NOMO-1 (cell line): ENCODE results near the gene ABCA12.
"Not testable (repeated sequence)": the region's sequence is repeated elsewhere in the genome, so short reads cannot be mapped to it uniquely, and the experiment has no call there.

ENCODE experiments used
- DNase-seq, 2 experiments: peaks; one replicate each; lab custom pipeline; 2025; ENCODE audit not compliant: unreplicated experiment in 2 of 2; lab: John Stamatoyannopoulos, UW

The ABCA12 gene

DNA sequence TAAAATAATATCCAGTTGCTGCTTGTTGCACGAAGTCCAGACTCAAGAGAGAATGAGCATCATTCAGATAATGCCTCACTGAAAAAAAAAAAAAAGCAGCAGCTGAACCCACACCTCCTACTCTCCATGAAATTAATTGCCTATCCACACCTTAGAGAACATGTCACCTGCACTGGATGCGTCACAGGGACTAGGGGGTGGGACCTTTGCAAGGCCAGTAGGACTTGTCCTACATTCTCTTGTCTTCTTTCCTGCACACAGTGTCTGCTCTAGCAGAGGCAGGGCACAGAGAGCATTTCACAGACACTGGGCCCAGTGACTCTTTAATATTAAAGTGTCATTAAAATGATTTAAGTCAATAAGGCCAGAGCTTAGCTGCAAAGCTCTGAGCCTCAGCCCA lies at the start of gene ABCA12:
Gene ABCA12 (minus strand): TSS at position 148 of the 400 bp plus-strand sequence. CDS start 418 bp downstream, outside the sequence.
- no peak for DNase-seq

- DNase-seq, result no peak
Observed at GRCh38 chr2:215188078-215188477, 49.7 kb upstream of the ABCA12 start.

DNA sequence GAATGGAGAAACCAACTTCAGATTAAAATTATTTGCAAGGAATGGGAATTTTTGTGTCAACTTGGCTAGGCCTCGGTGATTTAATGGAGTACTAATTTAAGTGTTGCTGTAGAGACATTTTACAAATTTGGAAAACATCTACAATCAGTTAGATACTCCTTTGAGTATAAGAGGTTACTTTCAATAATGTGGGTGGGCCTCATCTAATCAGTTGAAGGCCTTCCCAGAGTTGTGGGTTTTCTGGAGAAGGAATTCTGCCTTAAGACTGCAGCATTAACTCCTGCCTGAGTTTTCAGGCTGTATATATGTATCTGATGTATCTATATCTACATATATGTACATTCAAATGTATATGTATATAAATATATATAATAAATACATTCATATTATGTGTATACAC lies 47.6 kb upstream of the ABCA12 start:
- no peak for DNase-seq

GRCh38 chr2:215178121-215178520 lies 39.7 kb upstream of the ABCA12 start:
- no peak for DNase-seq

DNA sequence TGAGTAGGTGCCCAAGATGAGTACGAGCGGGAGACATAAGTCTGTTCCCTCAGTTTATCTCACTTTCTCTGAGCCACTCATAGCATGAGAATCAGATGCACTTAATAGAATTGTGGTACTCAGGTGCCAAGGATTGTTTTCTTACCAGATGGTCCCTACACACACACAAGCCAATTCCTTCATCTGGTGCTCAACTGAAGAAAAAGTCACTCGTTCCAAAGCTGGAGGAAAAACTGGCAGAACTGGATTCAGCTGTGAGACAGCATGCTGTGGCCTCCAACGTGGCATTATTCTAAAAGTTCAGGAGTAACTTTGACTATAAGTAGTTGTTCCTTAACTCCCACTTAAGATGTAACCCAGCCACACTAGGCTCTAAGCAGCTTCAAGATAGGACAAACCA lies 33.4 kb upstream of the ABCA12 start:
- DNase-seq, result no peak

DNA sequence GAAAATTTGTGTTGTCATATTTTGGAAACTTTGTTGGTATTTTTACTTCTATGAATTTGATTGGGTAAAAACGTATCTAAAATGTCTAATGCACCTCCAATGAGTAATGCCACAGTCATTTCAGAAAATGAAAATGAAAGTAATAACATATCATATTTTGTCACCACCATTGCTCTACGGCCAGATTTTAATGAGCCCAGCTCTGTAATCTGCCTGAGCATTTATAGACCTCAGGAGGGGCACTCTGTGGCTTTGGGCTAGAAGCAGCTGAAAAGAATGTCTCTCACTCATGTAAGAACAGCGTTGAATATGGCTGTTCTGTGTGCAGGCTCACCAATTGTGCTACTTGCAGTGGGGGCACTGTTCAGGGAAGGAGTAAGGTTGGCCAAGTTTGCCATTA lies 32.7 kb upstream of the ABCA12 start:
- DNase-seq, result peak; percentile 8 to 14

GRCh38 chr2:215166505-215166904 lies 28.1 kb upstream of the ABCA12 start:
- not testable (repeated sequence) for DNase-seq

GRCh38 chr2:215163319-215163718 lies 24.9 kb upstream of the ABCA12 start:
- not testable (repeated sequence) for DNase-seq

- no peak for DNase-seq
Observed at GRCh38 chr2:215161301-215161829, 22.9 kb upstream of the ABCA12 start.

GRCh38 chr2:215160081-215160480 lies 21.7 kb upstream of the ABCA12 start:
- DNase-seq, result no peak

GRCh38 chr2:215156453-215156852 lies 18.0 kb upstream of the ABCA12 start:
- no peak for DNase-seq

GRCh38 chr2:215149894-215150293 lies 11.5 kb upstream of the ABCA12 start:
- no peak for DNase-seq

DNA sequence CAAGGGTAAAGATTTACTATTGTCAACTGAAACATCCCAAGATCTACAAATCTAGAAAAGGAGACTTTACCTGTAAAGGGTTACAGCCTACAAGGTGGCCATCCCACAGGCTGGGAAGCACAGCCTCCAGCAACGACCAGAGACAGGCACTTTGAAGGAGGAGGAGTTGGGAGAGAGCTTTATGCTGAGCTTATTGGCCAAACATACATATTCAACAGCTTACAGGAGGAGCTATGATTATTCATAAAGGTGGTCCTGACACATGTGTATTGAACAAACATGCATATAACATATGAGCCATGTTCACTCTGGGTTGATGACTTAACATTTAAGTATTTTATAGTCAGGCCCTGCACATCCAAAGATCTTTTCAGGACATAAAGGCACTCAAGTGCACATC lies 11.1 kb upstream of the ABCA12 start:
- DNase-seq, result no peak

DNA sequence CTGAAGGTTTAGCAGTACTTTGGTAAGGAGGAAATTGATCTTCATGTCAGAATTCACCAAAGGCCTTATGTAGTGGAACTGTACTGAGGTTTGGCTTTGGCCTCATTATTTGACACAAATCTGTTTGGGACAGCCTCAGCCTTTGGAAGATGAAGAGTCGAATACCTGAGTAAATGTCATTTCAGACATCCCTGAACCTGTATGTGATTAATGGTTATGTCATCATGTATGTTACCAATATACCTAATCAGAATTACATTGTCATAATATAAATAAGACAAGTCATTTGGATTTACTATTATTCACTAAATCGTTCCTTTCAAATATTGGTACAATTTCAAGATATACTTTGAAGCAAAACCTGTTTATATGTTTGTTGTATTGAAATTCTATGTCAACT lies 10.6 kb upstream of the ABCA12 start:
- DNase-seq, result no peak

GRCh38 chr2:215145611-215146010 lies 7.2 kb upstream of the ABCA12 start:
- DNase-seq, result no peak

GRCh38 chr2:215144106-215144875 lies 5.9 kb upstream of the ABCA12 start:
- no peak for DNase-seq

- no peak for DNase-seq
Observed at GRCh38 chr2:215143458-215143857, 5.0 kb upstream of the ABCA12 start.

DNA sequence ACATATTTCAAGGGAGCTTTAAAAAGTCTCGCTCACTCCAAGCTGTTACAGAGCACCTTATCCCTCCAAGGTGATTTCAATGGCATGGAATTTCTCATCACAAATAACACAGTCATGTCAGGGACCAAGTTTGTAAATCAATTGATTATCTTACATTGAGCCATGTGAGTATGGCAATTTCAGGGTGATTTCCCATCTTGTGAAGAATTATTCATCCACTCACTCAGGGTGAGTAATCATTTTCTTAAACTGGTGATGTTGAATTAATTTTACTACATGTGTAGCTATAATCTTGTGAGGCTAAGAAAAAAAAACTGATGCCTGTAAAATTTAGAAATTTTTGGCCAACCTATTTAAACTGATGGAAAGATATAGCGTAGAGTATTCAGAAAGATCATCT lies 3.3 kb upstream of the ABCA12 start:
- no peak for DNase-seq

DNA sequence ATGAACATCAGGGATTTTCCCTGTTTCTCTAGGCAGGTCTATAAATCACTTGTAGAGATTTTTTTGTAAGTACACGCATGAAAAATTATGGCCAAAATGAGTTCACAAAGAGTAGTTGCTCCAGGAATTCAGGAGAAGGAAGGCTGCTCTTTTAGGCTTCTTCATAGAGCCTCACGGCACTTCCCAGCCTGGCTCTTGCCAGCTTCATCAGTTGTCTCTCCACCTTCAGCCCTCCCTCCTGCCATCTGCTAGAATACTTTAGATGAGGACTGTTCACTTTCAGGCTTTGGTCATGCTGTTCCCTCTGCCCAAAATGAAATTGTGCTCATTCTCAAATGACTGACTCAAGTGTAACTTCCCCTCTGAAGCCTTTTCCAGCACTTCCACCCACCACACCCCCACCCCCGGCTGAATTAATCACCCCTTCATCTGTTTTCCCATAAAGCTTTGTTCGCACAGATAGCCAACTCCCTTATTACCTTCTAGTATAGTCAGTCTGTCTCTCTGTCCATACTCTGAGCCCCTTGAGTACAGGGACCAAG lies 1.8 kb upstream of the ABCA12 start:
- no peak for DNase-seq

DNA sequence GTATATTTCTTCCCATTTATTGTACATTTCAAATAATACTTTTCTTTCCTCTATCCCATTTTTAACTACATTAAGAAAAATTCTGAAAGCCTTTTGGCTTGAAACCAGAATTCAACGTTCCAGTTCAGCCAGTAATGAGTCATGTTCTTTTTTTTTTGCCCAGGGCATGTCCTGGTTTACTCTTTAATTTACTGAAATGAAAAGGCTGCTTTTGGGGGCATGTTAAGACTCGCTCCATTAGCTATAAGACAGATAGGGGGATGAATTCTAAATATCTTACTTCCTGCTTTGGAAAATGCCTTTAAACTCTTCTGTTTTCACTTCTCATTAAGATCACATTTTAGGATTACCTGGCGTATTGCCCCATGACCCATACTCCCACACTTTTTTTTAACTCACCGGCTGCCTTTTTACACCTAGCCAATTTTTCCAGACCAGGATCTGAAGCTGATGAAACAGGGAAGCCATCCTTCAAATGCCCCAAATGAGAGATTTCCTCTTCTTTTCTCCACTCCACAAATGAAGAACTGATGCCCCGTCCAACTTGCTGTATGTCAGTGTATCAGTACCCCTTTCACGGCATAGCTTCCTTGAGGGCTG lies 585 bp downstream of the ABCA12 start:
- no peak for DNase-seq

DNA sequence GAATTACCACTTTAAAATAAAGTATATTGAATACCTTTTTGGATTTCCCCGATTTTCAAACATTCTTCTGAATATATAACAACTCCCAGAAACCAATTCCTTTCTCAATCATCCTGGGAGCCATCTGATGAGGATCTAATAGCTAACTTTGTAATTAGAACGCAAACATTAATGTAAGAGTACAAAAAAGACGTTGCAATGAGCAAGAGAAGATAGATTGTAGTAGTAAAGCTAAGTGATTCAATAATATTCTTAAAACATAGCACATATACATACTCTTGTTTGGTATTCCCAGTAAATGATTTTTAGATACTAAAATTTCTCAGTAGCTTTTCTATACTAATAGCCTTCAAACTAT lies 1.1 kb downstream of the ABCA12 start:
- DNase-seq, result no peak
